Ovary (tissue), 3 donors: ENCODE results near the gene SCGN.

Source experiments
- POLR2A ChIP-seq: fragments of 450-650 bp; IDR thresholded peaks from one replicate; pipeline ENCODE4 v1.6.1; 2017; ENCODE audit warnings: antibody characterized with exemption, mild to moderate bottlenecking, moderate library complexity
- TF ChIP-seq, protein P1 (sequence below), 3 donors: fragments of 450-650 bp in 2 of 3; fragments of 200-600 bp in 1 of 3; IDR thresholded peaks; one replicate each; pipeline versions ENCODE4 v1.5.1 to v1.8.0; 2016 to 2022; ENCODE audit warnings: antibody characterized with exemption in 3 of 3, mild to moderate bottlenecking in 1 of 3
- donor health status: DM: no; HTN: no; CAD: no.

DNA sequence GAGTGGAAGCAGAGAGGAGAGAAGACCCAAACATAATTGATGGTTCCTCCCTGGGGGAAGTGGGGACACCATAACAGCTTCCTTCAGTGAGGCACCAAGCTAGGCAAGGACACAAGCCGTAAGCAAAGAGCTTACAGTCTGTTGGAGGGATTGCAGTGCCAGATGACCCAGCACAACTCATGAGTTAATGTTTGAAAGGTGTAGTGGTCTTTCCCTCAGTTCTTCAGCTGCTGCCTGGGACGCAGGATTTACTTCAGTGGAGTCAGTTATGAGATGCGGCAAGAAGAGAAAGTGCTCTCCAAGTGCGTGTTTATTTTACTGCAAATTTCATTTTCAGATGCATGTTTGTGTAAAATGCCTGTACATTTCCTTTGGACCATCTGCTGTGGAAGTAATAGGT is 63.8 kb downstream of the SCGN start:
- TF ChIP-seq POLR2A: no peak
- TF ChIP-seq, protein P1, sequence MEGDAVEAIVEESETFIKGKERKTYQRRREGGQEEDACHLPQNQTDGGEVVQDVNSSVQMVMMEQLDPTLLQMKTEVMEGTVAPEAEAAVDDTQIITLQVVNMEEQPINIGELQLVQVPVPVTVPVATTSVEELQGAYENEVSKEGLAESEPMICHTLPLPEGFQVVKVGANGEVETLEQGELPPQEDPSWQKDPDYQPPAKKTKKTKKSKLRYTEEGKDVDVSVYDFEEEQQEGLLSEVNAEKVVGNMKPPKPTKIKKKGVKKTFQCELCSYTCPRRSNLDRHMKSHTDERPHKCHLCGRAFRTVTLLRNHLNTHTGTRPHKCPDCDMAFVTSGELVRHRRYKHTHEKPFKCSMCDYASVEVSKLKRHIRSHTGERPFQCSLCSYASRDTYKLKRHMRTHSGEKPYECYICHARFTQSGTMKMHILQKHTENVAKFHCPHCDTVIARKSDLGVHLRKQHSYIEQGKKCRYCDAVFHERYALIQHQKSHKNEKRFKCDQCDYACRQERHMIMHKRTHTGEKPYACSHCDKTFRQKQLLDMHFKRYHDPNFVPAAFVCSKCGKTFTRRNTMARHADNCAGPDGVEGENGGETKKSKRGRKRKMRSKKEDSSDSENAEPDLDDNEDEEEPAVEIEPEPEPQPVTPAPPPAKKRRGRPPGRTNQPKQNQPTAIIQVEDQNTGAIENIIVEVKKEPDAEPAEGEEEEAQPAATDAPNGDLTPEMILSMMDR (IDR thresholded peaks at IDR 0.05): no peak
